ENCODE results near the gene GSE1. TPM values are rescaled to one million over a fixed set of nuclear protein-coding genes. Genes with fewer than 3 reads are reported as not detected.

GSE1 gene
- total RNA-seq, 1 experiment from 2014 or later: 124 TPM

- ATAC-seq (peak; percentile 63), DNase-seq (ENCODE audit: low spot score) (no peak)
- ChIA-PET POLR2A (interaction anchor here (0.9 to 1.4 kb wide), 2 partner anchors 9 to 43 kb away, joined by 4 to 7 read pairs; partner anchors contain the start of gene GSE1), CTCF (interaction anchor here (0.9 to 5.1 kb wide), 9 partner anchors 8 to 154 kb away, joined by 3 to 33 read pairs (median 6); no protein-coding TSS in a partner anchor)
- H3K36me3 Mint-ChIP-seq: peaks cover 7% of the 10 kb centered on the region
- no peaks in the 10 kb centered on the region for H3K27me3 Mint-ChIP-seq (ENCODE audit: low read depth)
- 0 out of 2 replicates have a peak, but pooled peaks have one; percentile 16 for TF ChIP-seq FOXP4 (CRISPR knock-in tag; IDR thresholded peaks at IDR 0.05)
- no peak for TF ChIP-seq ARID4B (CRISPR knock-in tag; IDR thresholded peaks at IDR 0.05; ENCODE audit: borderline replicate concordance)
- peak; percentile 71 for TF ChIP-seq SP1 (CRISPR knock-in tag; conservative IDR thresholded peaks at IDR 0.05)
- TF ChIP-seq ZNF423 (CRISPR knock-in tag; IDR thresholded peaks at IDR 0.05): peak; percentile 100
- TF ChIP-seq ZNF219 (CRISPR knock-in tag; IDR thresholded peaks at IDR 0.05; ENCODE audit: borderline replicate concordance): no peak
- no peak for TF ChIP-seq SMAD4 (CRISPR knock-in tag; IDR thresholded peaks at IDR 0.05)
- TF ChIP-seq TEAD1 (CRISPR knock-in tag; IDR thresholded peaks at IDR 0.05): peak; percentile 61; the same call in 1 of the 2 replicates
- TF ChIP-seq E2F1 (CRISPR knock-in tag; IDR thresholded peaks at IDR 0.05): no peak
- no peak for TF ChIP-seq ZNF138 (CRISPR knock-in tag; conservative IDR thresholded peaks at IDR 0.05)
- TF ChIP-seq E2F4 (CRISPR knock-in tag; IDR thresholded peaks at IDR 0.05; ENCODE audit: borderline replicate concordance, low read depth): no peak
- peak; percentile 83 for TF ChIP-seq ETV6 (CRISPR knock-in tag; IDR thresholded peaks at IDR 0.05)
- TF ChIP-seq FOXK1 (CRISPR knock-in tag; IDR thresholded peaks at IDR 0.05): peak; percentile 11; the same call in 1 of the 2 replicates
- TF ChIP-seq E2F5 (CRISPR knock-in tag; IDR thresholded peaks at IDR 0.05): no peak
- no peak for TF ChIP-seq NR1H2 (CRISPR knock-in tag; IDR thresholded peaks at IDR 0.05)
- H3K27ac Mint-ChIP-seq: peak overlapping the region; percentile 95
- no peak overlapping the region for H3K4me3 Mint-ChIP-seq
- H3K9me3 Mint-ChIP-seq: peaks cover 7% of the 10 kb centered on the region; the same call in 1 of the 2 replicates
- H3K4me1 Mint-ChIP-seq: peaks cover 78% of the 10 kb centered on the region
Observed at GRCh38 chr16:85569615-85570212, 43.4 kb upstream of the GSE1 start.
